ENCODE results near the gene ATP6V0A1.
"Not testable (repeated sequence)": the region's sequence is repeated elsewhere in the genome, so short reads cannot be mapped to it uniquely, and the experiment has no call there.

The ATP6V0A1 gene

DNA sequence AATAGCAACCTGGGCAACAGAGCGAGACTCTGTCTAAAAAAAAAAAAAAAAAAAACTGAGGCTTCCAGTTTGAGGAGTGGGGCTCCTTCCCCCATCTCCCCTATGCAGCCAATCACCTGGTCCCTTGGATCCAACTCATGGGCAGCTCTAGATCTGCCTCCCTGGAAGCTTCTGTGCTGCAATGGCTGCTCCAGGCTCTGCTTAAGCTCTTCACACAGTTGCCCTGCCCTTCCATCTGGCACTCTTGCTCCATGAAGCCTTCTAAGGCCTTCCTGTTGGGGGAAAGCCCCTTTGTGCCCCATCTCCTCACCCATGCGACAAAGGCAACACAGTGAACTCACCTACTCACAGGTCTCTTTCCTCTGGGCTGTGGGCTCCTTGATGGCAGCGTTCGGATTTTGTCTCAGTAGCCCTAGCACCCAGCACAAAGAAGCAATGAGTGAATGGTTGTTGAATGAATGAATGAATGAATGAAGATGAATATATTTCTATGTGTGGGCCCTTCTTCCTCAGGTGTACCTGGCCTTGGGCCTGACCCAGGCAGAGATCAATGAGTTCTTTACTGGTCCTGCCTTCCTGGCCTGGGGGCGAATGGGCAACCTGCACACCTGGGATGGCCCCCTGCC is 79.3 kb downstream of the ATP6V0A1 start:
- no peak overlapping the region for H3K4me3 ChIP-seq (replicated peaks in 1 of 2; ENCODE audit: low read depth in 2 of 2, low read length in 2 of 2)
- DNase-seq (ENCODE audit: low read depth in 2 of 2) = no peak
- TF ChIP-seq, protein P1, sequence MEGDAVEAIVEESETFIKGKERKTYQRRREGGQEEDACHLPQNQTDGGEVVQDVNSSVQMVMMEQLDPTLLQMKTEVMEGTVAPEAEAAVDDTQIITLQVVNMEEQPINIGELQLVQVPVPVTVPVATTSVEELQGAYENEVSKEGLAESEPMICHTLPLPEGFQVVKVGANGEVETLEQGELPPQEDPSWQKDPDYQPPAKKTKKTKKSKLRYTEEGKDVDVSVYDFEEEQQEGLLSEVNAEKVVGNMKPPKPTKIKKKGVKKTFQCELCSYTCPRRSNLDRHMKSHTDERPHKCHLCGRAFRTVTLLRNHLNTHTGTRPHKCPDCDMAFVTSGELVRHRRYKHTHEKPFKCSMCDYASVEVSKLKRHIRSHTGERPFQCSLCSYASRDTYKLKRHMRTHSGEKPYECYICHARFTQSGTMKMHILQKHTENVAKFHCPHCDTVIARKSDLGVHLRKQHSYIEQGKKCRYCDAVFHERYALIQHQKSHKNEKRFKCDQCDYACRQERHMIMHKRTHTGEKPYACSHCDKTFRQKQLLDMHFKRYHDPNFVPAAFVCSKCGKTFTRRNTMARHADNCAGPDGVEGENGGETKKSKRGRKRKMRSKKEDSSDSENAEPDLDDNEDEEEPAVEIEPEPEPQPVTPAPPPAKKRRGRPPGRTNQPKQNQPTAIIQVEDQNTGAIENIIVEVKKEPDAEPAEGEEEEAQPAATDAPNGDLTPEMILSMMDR (IDR thresholded peaks at IDR 0.05; ENCODE audit: low read depth, low read length) = no peak

DNA sequence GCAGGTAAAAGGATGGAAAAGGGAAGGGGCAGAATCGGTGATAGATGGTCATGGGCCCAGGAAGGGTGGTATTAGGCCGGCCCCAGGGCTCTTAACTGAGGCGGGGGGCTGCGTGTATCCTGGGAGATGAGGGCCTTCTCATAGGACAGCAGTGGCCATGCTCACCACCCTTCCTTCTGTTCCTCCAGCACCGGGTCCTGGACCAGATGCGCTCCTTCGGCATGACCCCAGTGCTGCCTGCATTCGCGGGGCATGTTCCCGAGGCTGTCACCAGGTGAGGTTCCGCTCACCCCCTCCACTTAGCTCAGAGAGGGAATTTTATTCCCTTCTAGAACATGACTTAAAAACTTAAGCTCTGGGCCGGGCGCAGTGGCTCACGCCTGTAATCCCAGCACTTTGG is 79.8 kb downstream of the ATP6V0A1 start:
- no peak for DNase-seq (ENCODE audit: low read depth in 2 of 2)
- TF ChIP-seq, protein P1 (IDR thresholded peaks at IDR 0.05; ENCODE audit: low read depth, low read length) = no peak
- H3K4me3 ChIP-seq (replicated peaks in 1 of 2; ENCODE audit: low read depth in 2 of 2, low read length in 2 of 2) = no peak overlapping the region

DNA sequence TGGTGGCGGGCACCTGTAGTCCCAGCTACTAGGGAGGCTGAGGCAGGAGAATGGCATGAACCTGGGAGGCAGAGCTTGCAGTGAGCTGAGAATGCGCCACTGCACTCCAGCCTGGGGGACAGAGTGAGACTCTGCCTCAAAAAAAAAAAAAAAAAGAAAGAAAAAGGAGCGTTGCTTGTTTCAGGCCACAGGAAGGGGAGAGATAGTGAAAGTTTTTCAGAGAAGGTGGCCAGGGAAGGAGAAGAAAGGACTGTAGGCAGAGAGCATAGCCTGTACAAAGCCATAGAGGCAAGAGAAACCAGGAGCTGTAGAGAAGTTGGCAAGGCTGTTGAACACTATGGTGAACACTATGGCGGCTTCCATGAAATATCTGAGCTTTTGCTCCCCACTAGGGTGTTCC is 81.9 kb downstream of the ATP6V0A1 start:
- not testable (repeated sequence) for H3K4me3 ChIP-seq (replicated peaks in 1 of 2; ENCODE audit: low read depth in 2 of 2, low read length in 2 of 2); DNase-seq (ENCODE audit: low read depth in 2 of 2)

DNA sequence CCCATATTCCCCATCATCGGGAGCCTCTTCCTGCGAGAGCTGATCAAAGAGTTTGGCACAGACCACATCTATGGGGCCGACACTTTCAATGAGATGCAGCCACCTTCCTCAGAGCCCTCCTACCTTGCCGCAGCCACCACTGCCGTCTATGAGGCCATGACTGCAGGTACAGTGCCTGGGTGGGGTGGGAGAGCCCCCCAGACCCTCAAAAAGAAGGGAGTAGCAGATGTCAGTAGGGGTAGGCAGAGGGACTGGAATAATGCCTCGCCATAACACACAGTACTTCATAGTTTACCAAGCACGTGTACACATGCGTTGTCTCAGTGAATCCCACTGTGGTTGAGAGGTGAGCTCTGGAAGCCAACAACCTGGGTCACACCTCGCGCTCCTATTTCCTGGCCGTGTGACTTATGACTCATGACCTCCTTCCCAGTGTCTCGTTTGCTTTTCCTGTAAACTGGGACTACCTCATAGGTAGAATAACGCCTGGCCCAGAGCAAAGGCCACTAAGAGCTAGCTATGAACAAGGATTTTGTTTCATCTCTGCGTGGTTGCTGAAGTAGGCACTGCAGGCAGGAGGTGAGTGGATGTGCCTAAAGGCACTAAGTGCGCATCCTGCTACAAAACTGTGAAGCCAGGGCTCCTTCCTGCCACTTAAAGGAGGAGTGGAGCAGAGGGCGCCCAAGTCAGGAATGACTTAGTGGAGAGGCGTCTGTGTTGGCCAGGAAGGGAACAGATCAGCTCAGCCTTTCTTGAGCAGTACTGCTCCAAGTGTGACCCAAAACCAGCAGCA is 82.6 kb downstream of the ATP6V0A1 start:
- no peak for DNase-seq (ENCODE audit: low read depth in 2 of 2)
- TF ChIP-seq, protein P1 (IDR thresholded peaks at IDR 0.05; ENCODE audit: low read depth, low read length) = no peak
- H3K4me3 ChIP-seq (replicated peaks in 1 of 2; ENCODE audit: low read depth in 2 of 2, low read length in 2 of 2) = no peak overlapping the region

DNA sequence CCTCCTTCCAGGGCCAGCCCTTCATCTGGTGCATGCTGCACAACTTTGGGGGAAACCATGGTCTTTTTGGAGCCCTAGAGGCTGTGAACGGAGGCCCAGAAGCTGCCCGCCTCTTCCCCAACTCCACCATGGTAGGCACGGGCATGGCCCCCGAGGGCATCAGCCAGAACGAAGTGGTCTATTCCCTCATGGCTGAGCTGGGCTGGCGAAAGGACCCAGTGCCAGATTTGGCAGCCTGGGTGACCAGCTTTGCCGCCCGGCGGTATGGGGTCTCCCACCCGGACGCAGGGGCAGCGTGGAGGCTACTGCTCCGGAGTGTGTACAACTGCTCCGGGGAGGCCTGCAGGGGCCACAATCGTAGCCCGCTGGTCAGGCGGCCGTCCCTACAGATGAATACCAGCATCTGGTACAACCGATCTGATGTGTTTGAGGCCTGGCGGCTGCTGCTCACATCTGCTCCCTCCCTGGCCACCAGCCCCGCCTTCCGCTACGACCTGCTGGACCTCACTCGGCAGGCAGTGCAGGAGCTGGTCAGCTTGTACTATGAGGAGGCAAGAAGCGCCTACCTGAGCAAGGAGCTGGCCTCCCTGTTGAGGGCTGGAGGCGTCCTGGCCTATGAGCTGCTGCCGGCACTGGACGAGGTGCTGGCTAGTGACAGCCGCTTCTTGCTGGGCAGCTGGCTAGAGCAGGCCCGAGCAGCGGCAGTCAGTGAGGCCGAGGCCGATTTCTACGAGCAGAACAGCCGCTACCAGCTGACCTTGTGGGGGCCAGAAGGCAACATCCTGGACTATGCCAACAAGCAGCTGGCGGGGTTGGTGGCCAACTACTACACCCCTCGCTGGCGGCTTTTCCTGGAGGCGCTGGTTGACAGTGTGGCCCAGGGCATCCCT is 84.8 kb downstream of the ATP6V0A1 start:
- TF ChIP-seq, protein P1 (IDR thresholded peaks at IDR 0.05; ENCODE audit: low read depth, low read length) = no peak
- no peak overlapping the region for H3K4me3 ChIP-seq (replicated peaks in 1 of 2; ENCODE audit: low read depth in 2 of 2, low read length in 2 of 2)
- DNase-seq (ENCODE audit: low read depth in 2 of 2) = no peak

DNA sequence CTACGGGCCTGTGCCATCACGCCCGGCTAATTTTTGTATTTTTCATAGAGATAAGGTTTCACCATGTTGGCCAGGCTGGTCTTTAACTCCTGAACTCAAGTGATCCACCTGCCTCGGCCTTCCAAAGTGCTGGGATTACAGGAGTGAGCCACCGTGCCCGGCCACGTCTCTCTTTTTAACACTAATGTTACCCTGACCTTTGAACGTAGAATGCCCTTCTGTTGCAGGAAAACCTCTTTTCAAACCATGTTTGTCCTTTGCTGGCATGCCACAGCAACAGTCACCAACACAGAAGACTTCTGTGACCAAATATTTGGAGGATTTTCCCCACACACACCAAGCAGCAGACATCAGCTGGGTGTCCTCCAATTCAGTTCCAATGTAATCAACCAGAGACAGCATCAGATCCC is 86.2 kb downstream of the ATP6V0A1 start:
- H3K4me3 ChIP-seq (replicated peaks in 1 of 2; ENCODE audit: low read depth in 2 of 2, low read length in 2 of 2) = no peak overlapping the region
- DNase-seq (ENCODE audit: low read depth in 2 of 2) = no peak
- TF ChIP-seq, protein P1 (IDR thresholded peaks at IDR 0.05; ENCODE audit: low read depth, low read length) = no peak

DNA sequence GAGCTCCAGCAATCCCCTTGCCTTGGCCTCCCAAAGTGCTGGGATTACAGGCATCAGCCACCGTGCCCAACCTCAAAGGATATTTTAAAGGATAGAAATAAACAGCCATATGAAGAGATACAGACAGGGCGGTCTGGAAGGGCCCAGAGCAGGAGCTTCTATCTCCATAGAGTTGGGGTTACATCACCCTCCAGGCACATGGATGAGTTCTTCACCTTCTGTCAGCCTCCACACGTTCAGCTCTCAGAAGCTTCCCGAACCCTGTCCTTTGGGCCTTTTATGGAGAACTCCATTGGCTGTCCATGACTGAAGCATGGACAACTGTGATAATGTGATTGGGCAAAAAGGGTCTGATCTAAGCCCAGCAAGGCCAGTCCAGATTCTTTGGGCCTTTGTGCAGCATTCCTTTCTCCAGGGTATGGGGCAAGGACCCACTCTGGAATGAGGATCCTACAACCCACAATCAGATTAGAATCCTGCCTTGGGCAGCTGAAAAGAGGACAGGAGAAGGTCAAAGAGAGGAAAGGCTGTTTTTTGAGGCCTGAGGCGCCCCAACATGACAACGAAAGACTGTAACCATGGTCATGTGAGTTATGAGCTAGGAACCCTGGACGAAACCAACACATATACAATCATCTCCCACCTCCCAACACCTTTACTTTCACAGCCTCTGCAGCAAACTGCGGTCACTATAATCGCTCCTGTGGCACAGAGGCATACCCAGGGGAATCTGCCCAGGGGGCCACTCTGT is 87.3 kb downstream of the ATP6V0A1 start:
- H3K4me3 ChIP-seq (replicated peaks in 1 of 2; ENCODE audit: low read depth in 2 of 2, low read length in 2 of 2); DNase-seq (ENCODE audit: low read depth in 2 of 2): not testable (repeated sequence)

All from cardiac fibroblast (primary cell).